Measurements from ENCODE around the gene MTERF1. TPM values are rescaled to one million over a fixed set of nuclear protein-coding genes. Genes with fewer than 3 reads are reported as not detected.

MTERF1 gene
- total and polyA plus RNA-seq, 2 of the 13 experiments (the other 11 are each of a cell fraction or from before 2014, with no cell fraction given), result 5.5 to 19.3 TPM

DNA sequence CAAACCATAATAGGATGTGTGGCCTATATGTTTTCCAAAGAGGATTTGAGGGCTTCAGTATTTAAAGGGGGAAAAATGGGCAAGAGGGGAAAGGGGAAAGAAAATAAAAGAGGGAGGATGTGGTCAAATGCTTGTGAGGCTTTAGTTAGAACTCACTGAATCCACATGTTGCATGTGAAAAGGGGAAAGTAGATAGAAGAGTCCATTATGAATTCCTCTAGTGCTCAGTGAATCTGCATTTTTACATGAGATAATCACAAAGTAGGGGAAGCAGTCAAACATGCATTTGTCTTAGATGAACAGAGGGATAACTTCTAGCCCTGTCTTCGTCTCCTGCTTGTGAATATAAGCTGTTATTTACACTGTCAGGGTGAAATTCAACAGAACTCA is 35.5 kb upstream of the MTERF1 start:
- intact Hi-C loops (cut with micrococcal nuclease; ENCODE audit: unreplicated experiment) (no loop called here), in situ Hi-C loops (cut with HindIII; ENCODE audit: extremely low pct_ligation_motif_present, low pct_unique_long_range_greater_than_20kb) (no loop called here)
- WGBS (ENCODE audit: low lambda C conversion rate), result 17% methylated on average over 1 of the region's 1 CpG
- ChIA-PET POLR2A (no interaction called here), CTCF (ENCODE audit: low intra/inter-chr PET ratio, low total read pairs) (no interaction called here)
- TF ChIP-seq ZNF687 (CRISPR knock-in tag; IDR thresholded peaks at IDR 0.05), result no peak
- no peaks in the 10 kb centered on the region for H3K9me3 ChIP-seq (ENCODE audit: low read length)
- FAIRE-seq (no peak), ATAC-seq (no peak), DNase-seq (ENCODE audit: low spot score) (no peak)
- no peak overlapping the region for H3K4me3 ChIP-seq (replicated peaks in 1 of 3; ENCODE audit: insufficient read depth in 1 of 3, low read depth in 2 of 3, low read length in 3 of 3)
- no peak overlapping the region for H3K4me2 ChIP-seq (ENCODE audit: low read depth, low read length)
- H3K9ac ChIP-seq (ENCODE audit: insufficient read depth, low read depth, low read length), result no peak overlapping the region
- H2AFZ ChIP-seq (ENCODE audit: low read length), result no peak overlapping the region
- H3K36me3 ChIP-seq (replicated peaks in 1 of 2; ENCODE audit: control insufficient read depth in 1 of 2, insufficient read depth in 2 of 2, low read length in 2 of 2), result no peaks in the 10 kb centered on the region
- H3K27ac ChIP-seq (ENCODE audit: extremely low read length, insufficient read depth, low read length), result no peak overlapping the region
- H3K27me3 ChIP-seq (ENCODE audit: control insufficient read depth in 1 of 2, insufficient read depth in 2 of 2, low read length in 2 of 2), result no peaks in the 10 kb centered on the region
- H3K4me1 ChIP-seq (ENCODE audit: insufficient read depth, low read length), result peaks cover 6% of the 10 kb centered on the region; the same call in 1 of the 2 replicates
- no peaks in the 10 kb centered on the region for H4K20me1 ChIP-seq (ENCODE audit: insufficient read depth, low read length)
- H3K79me2 ChIP-seq (ENCODE audit: insufficient read depth, low read length), result no peaks in the 10 kb centered on the region
- no TSS peak for BruUV-seq (replicated peaks)

- no peaks in the 10 kb centered on the region for H4K20me1 ChIP-seq (ENCODE audit: insufficient read depth, low read length)
- no peak for ATAC-seq
- no TSS peak for BruUV-seq (replicated peaks)
- no peak overlapping the region for H3K9ac ChIP-seq (ENCODE audit: insufficient read depth, low read depth, low read length)
- 43% methylated on average over 3 of the region's 3 CpGs for WGBS (ENCODE audit: low lambda C conversion rate)
- no peak overlapping the region for H3K4me2 ChIP-seq (ENCODE audit: low read depth, low read length)
- H2AFZ ChIP-seq (ENCODE audit: low read length), result no peak overlapping the region
- DNase-seq (ENCODE audit: low spot score), result no peak
- no peak for FAIRE-seq
- H3K27me3 ChIP-seq (ENCODE audit: control insufficient read depth in 1 of 2, insufficient read depth in 2 of 2, low read length in 2 of 2), result no peaks in the 10 kb centered on the region
- H3K9me3 ChIP-seq (ENCODE audit: low read length), result no peaks in the 10 kb centered on the region
- ChIA-PET CTCF (ENCODE audit: low intra/inter-chr PET ratio, low total read pairs) (no interaction called here), POLR2A (no interaction called here)
- TF ChIP-seq ZBTB38 (CRISPR knock-in tag; IDR thresholded peaks at IDR 0.05) (no peak), CCAR2 (optimal IDR thresholded peaks at IDR 0.05; ENCODE audit: low read depth, low read length) (no peak), PAWR (CRISPR knock-in tag; IDR thresholded peaks at IDR 0.05; ENCODE audit: borderline replicate concordance) (no peak), SMAD1 (CRISPR knock-in tag; IDR thresholded peaks at IDR 0.05; ENCODE audit: borderline replicate concordance, low read depth) (no peak), PPARG (CRISPR knock-in tag; conservative IDR thresholded peaks at IDR 0.05) (no peak), IKZF1 (IDR thresholded peaks at IDR 0.05) (no peak)
- TF ChIP-seq, protein P1, sequence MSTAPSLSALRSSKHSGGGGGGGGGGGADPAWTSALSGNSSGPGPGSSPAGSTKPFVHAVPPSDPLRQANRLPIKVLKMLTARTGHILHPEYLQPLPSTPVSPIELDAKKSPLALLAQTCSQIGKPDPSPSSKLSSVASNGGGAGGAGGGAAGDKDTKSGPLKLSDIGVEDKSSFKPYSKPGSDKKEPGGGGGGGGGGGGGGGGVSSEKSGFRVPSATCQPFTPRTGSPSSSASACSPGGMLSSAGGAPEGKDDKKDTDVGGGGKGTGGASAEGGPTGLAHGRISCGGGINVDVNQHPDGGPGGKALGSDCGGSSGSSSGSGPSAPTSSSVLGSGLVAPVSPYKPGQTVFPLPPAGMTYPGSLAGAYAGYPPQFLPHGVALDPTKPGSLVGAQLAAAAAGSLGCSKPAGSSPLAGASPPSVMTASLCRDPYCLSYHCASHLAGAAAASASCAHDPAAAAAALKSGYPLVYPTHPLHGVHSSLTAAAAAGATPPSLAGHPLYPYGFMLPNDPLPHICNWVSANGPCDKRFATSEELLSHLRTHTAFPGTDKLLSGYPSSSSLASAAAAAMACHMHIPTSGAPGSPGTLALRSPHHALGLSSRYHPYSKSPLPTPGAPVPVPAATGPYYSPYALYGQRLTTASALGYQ (CRISPR knock-in tag; IDR thresholded peaks at IDR 0.05), result no peak
- TF ChIP-seq, protein P2, sequence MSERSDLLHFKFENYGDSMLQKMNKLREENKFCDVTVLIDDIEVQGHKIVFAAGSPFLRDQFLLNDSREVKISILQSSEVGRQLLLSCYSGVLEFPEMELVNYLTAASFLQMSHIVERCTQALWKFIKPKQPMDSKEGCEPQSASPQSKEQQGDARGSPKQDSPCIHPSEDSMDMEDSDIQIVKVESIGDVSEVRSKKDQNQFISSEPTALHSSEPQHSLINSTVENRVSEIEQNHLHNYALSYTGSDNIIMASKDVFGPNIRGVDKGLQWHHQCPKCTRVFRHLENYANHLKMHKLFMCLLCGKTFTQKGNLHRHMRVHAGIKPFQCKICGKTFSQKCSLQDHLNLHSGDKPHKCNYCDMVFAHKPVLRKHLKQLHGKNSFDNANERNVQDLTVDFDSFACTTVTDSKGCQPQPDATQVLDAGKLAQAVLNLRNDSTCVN (CRISPR knock-in tag; IDR thresholded peaks at IDR 0.05; ENCODE audit: borderline replicate concordance), result no peak
- H3K27ac ChIP-seq (ENCODE audit: extremely low read length, insufficient read depth, low read length), result no peak overlapping the region
- intact Hi-C loops (cut with micrococcal nuclease; ENCODE audit: unreplicated experiment), result no loop called here
- H3K4me3 ChIP-seq (replicated peaks in 1 of 3; ENCODE audit: insufficient read depth in 1 of 3, low read depth in 2 of 3, low read length in 3 of 3), result no peak overlapping the region
- in situ Hi-C loops (cut with HindIII; ENCODE audit: extremely low pct_ligation_motif_present, low pct_unique_long_range_greater_than_20kb), result no loop called here
- peaks cover 6% of the 10 kb centered on the region; the same call in 1 of the 2 replicates for H3K4me1 ChIP-seq (ENCODE audit: insufficient read depth, low read length)
- H3K36me3 ChIP-seq (replicated peaks in 1 of 2; ENCODE audit: control insufficient read depth in 1 of 2, insufficient read depth in 2 of 2, low read length in 2 of 2), result no peaks in the 10 kb centered on the region
- no peaks in the 10 kb centered on the region for H3K79me2 ChIP-seq (ENCODE audit: insufficient read depth, low read length)
Measured at GRCh38 chr7:91915401-91916050, 35.0 kb upstream of the MTERF1 start.
